ENCODE measurements around the gene FOXO6. TPM values are rescaled to one million over a fixed set of nuclear protein-coding genes. Genes with fewer than 3 reads are reported as not detected.

The FOXO6 gene
- total and polyA plus RNA-seq, 2 experiments from 2014 or later = not detected

- Histone ChIP-seq H3K4me2 (ENCODE audit: unreplicated experiment) (no peak overlapping the region), H3K4me1 (ENCODE audit: insufficient read depth) (no peaks in the 10 kb centered on the region)
- TF ChIP-seq EZH2 (IDR thresholded peaks at IDR 0.05; ENCODE audit: insufficient read depth, poor library complexity, severe bottlenecking) (no peak), EZH2phosphoT487 (IDR thresholded peaks at IDR 0.05; ENCODE audit: insufficient read depth, low read depth) (no peak)
Observed at GRCh38 chr1:41365772-41366454, 4.7 kb downstream of the FOXO6 start.

GRCh38 chr1:41366455-41367287 lies 5.4 kb downstream of the FOXO6 start:
- no peak for DNase-seq
- Histone ChIP-seq H2AFZ (no peak overlapping the region), H3K27me3 (replicated peaks; ENCODE audit: insufficient read depth) (peaks cover 54% of the 10 kb centered on the region), H3K9me3 (ENCODE audit: low read depth) (no peaks in the 10 kb centered on the region), H3K4me1 (ENCODE audit: insufficient read depth) (no peaks in the 10 kb centered on the region), H4K20me1 (ENCODE audit: insufficient read depth) (no peaks in the 10 kb centered on the region), H3K4me2 (ENCODE audit: unreplicated experiment) (no peak overlapping the region), H3K27ac (no peak overlapping the region), H3K9me2 (ENCODE audit: insufficient read depth) (no peaks in the 10 kb centered on the region), H3K4me3 (no peak overlapping the region; the same call in 1 of the 2 replicates), H3K79me2 (ENCODE audit: insufficient read depth) (no peaks in the 10 kb centered on the region), H3K9ac (no peak overlapping the region), H3F3A (ENCODE audit: insufficient read depth) (no peaks in the 10 kb centered on the region), H3K36me3 (ENCODE audit: low read depth) (no peaks in the 10 kb centered on the region)
- WGBS, 2 experiments (ENCODE audit: low coverage in 1 of 2, low lambda C conversion rate in 2 of 2, missing lambda C conversion rate in 2 of 2) = 11 to 18% methylated on average over 28 to 51 of the region's 51 CpGs
- in situ Hi-C loops (cut with MboI) = no loop called here
- TF ChIP-seq EZH2 (IDR thresholded peaks at IDR 0.05; ENCODE audit: insufficient read depth, poor library complexity, severe bottlenecking) (no peak), EZH2phosphoT487 (IDR thresholded peaks at IDR 0.05; ENCODE audit: insufficient read depth, low read depth) (no peak)

More at GRCh38 chr1:41365772-41366454, 4.7 kb downstream of the FOXO6 start:
- peaks cover 55% of the 10 kb centered on the region for H3K27me3 ChIP-seq (replicated peaks; ENCODE audit: insufficient read depth)
- H3K9me3 ChIP-seq (ENCODE audit: low read depth) = no peaks in the 10 kb centered on the region
- 17 to 31% methylated on average over 6 to 21 of the region's 23 CpGs for WGBS, 2 experiments (ENCODE audit: low coverage in 1 of 2, low lambda C conversion rate in 2 of 2, missing lambda C conversion rate in 2 of 2)
- DNase-seq = no peak
- no peaks in the 10 kb centered on the region for H3K36me3 ChIP-seq (ENCODE audit: low read depth)
- H4K20me1 ChIP-seq (ENCODE audit: insufficient read depth) = no peaks in the 10 kb centered on the region
- H2AFZ ChIP-seq = no peak overlapping the region
- no peaks in the 10 kb centered on the region for H3K9me2 ChIP-seq (ENCODE audit: insufficient read depth)
- no peaks in the 10 kb centered on the region for H3F3A ChIP-seq (ENCODE audit: insufficient read depth)
- no peaks in the 10 kb centered on the region for H3K79me2 ChIP-seq (ENCODE audit: insufficient read depth)
- H3K4me3 ChIP-seq = no peak overlapping the region
- in situ Hi-C loops (cut with MboI) = no loop called here
- no peak overlapping the region for H3K9ac ChIP-seq
- H3K27ac ChIP-seq = no peak overlapping the region

GRCh38 chr1:41367288-41367642 lies 6.0 kb downstream of the FOXO6 start:
- no peaks in the 10 kb centered on the region for H3K9me2 ChIP-seq (ENCODE audit: insufficient read depth)
- H3K4me1 ChIP-seq (ENCODE audit: insufficient read depth) = no peaks in the 10 kb centered on the region
- H3K79me2 ChIP-seq (ENCODE audit: insufficient read depth) = no peaks in the 10 kb centered on the region
- H3K4me2 ChIP-seq (ENCODE audit: unreplicated experiment) = no peak overlapping the region
- H3F3A ChIP-seq (ENCODE audit: insufficient read depth) = no peaks in the 10 kb centered on the region
- H4K20me1 ChIP-seq (ENCODE audit: insufficient read depth) = no peaks in the 10 kb centered on the region
- peaks cover 49% of the 10 kb centered on the region for H3K27me3 ChIP-seq (replicated peaks; ENCODE audit: insufficient read depth)
- no peak overlapping the region for H3K27ac ChIP-seq
- no peaks in the 10 kb centered on the region for H3K9me3 ChIP-seq (ENCODE audit: low read depth)
- no peak overlapping the region for H3K4me3 ChIP-seq
- H2AFZ ChIP-seq = no peak overlapping the region
- H3K9ac ChIP-seq = no peak overlapping the region
- DNase-seq = no peak
- 67 to 86% methylated on average over 4 to 5 of the region's 5 CpGs for WGBS, 2 experiments (ENCODE audit: low coverage in 1 of 2, low lambda C conversion rate in 2 of 2, missing lambda C conversion rate in 2 of 2)
- in situ Hi-C loops (cut with MboI) = no loop called here
- TF ChIP-seq EZH2 (IDR thresholded peaks at IDR 0.05; ENCODE audit: insufficient read depth, poor library complexity, severe bottlenecking) (no peak), EZH2phosphoT487 (IDR thresholded peaks at IDR 0.05; ENCODE audit: insufficient read depth, low read depth) (no peak)
- H3K36me3 ChIP-seq (ENCODE audit: low read depth) = no peaks in the 10 kb centered on the region

GRCh38 chr1:41368366-41368765 lies 7.1 kb downstream of the FOXO6 start:
- H3K4me1 ChIP-seq (ENCODE audit: insufficient read depth) = no peaks in the 10 kb centered on the region
- H3K4me2 ChIP-seq (ENCODE audit: unreplicated experiment) = no peak overlapping the region
- H3F3A ChIP-seq (ENCODE audit: insufficient read depth) = no peaks in the 10 kb centered on the region
- H3K79me2 ChIP-seq (ENCODE audit: insufficient read depth) = no peaks in the 10 kb centered on the region
- in situ Hi-C loops (cut with MboI) = no loop called here
- no peaks in the 10 kb centered on the region for H4K20me1 ChIP-seq (ENCODE audit: insufficient read depth)
- no peak overlapping the region for H2AFZ ChIP-seq
- H3K36me3 ChIP-seq (ENCODE audit: low read depth) = no peaks in the 10 kb centered on the region
- no peak overlapping the region for H3K9ac ChIP-seq
- TF ChIP-seq EZH2 (IDR thresholded peaks at IDR 0.05; ENCODE audit: insufficient read depth, poor library complexity, severe bottlenecking) (no peak), EZH2phosphoT487 (IDR thresholded peaks at IDR 0.05; ENCODE audit: insufficient read depth, low read depth) (no peak)
- WGBS, 2 experiments (ENCODE audit: low coverage in 1 of 2, low lambda C conversion rate in 2 of 2, missing lambda C conversion rate in 2 of 2) = 0% methylated on average over 1 of the region's 1 CpG; no CpG with 5 or more reads in 1 of the 2 experiments
- H3K27ac ChIP-seq = no peak overlapping the region
- no peak overlapping the region for H3K4me3 ChIP-seq
- H3K27me3 ChIP-seq (replicated peaks; ENCODE audit: insufficient read depth) = peaks cover 38% of the 10 kb centered on the region
- H3K9me2 ChIP-seq (ENCODE audit: insufficient read depth) = no peaks in the 10 kb centered on the region
- H3K9me3 ChIP-seq (ENCODE audit: low read depth) = no peaks in the 10 kb centered on the region
- no peak for DNase-seq
